Colonic mucosa (tissue), 4 donors: ENCODE results near the gene SLC24A3. TPM values are rescaled to one million over a fixed set of nuclear protein-coding genes. Genes with fewer than 3 reads are reported as not detected.

Experiments
- DNase-seq: peaks from one replicate; pipeline ENCODE4 v3.0.0-alpha.2; 2020
- H3K27ac ChIP-seq: fragments of 200-600 bp; one replicate; pipeline ENCODE4 v1.8.0; 2021
- H3K27me3 ChIP-seq: fragments of 200-600 bp; one replicate; pipeline ENCODE4 v1.8.0; 2021
- H3K36me3 ChIP-seq: fragments of 200-600 bp; one replicate; pipeline ENCODE4 v1.8.0; 2021
- H3K4me1 ChIP-seq: fragments of 200-600 bp; one replicate; pipeline ENCODE4 v1.8.0; 2021; ENCODE audit warnings: mild to moderate bottlenecking
- H3K4me3 ChIP-seq: fragments of 200-600 bp; one replicate; pipeline ENCODE4 v1.8.0; 2021
- H3K9ac ChIP-seq, 2 donors: one replicate each; pipeline ENCODE4 v1.7.0; 2013; ENCODE audit warnings: control low read depth in 2 of 2, low read depth in 2 of 2, low read length in 2 of 2
- H3K9me3 ChIP-seq: fragments of 200-600 bp; one replicate; pipeline ENCODE4 v1.8.0; 2021
- CTCF ChIP-seq: fragments of 200-600 bp; IDR thresholded peaks from one replicate; pipeline ENCODE4 v1.8.0; 2022; ENCODE audit warnings: antibody characterized with exemption, mild to moderate bottlenecking
- intact Hi-C: fragments of 100-400 bp; cut with DNase I; formaldehyde crosslinking; loops from one replicate; pipeline ENCODE4 v1.14.1; 2022
- total RNA-seq, 2 donors: library from RNA; stranded (reverse); fragmentation: NEBNext Ultra II Directional in 1 of 2; extraction: Animal tissue kit (Norgen Biotek cat#: 25700) in 1 of 2; gene quantifications; one replicate each; pipeline ENCODE4 v1.2.1, GENCODE V29; 2021
- donor health status: healthy.
- donor health status: DM: no; HTN: no; CAD: no.
- donor health status: DM: no; HTN: no; CAD: no.

SLC24A3 gene
- total RNA-seq, 2 donors from 2014 or later, result 3.6 to 6.6 TPM

DNA sequence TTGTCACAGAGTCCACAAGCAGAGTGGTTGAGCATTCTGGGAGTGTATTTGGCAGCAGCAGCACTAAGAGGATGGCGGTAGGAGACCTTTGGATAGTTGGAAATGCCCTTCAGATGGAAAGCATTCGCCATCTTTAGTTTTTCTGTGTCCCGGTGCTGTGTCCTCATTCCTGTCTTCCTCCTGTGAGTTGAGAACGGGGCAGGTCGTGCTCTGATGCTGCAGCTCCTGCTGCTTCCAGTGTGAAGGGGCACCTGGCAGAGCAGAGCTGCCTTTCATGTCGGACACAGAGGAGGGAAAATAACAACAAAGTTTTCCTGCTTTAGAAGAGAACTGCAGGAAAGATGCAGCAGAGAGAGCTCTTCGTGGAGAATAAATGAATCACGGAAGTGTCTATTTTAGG is 194.8 kb downstream of the SLC24A3 start:
- H3K9me3 ChIP-seq, result no peaks in the 10 kb centered on the region
- intact Hi-C loops, result no loop called here
- DNase-seq, result no peak
- H3K27me3 ChIP-seq, result no peaks in the 10 kb centered on the region
- no peak for TF ChIP-seq CTCF
- no peak overlapping the region for H3K4me3 ChIP-seq
- no peak overlapping the region for H3K9ac ChIP-seq
- H3K4me1 ChIP-seq, result no peaks in the 10 kb centered on the region
- H3K27ac ChIP-seq, result no peak overlapping the region
- no peaks in the 10 kb centered on the region for H3K36me3 ChIP-seq

GRCh38 chr20:19407736-19408135 is 195.3 kb downstream of the SLC24A3 start:
- no peaks in the 10 kb centered on the region for H3K9me3 ChIP-seq
- no peak for TF ChIP-seq CTCF
- H3K36me3 ChIP-seq, result no peaks in the 10 kb centered on the region
- H3K27me3 ChIP-seq, result no peaks in the 10 kb centered on the region
- H3K27ac ChIP-seq, result no peak overlapping the region
- no peaks in the 10 kb centered on the region for H3K4me1 ChIP-seq
- H3K4me3 ChIP-seq, result no peak overlapping the region
- no peak overlapping the region for H3K9ac ChIP-seq
- intact Hi-C loops, result no loop called here
- no peak for DNase-seq

- H3K4me3 ChIP-seq, result no peak overlapping the region
- H3K9me3 ChIP-seq, result no peaks in the 10 kb centered on the region
- no peak for DNase-seq
- no peak for TF ChIP-seq CTCF
- H3K27me3 ChIP-seq, result no peaks in the 10 kb centered on the region
- no peaks in the 10 kb centered on the region for H3K36me3 ChIP-seq
- no peak overlapping the region for H3K9ac ChIP-seq
- H3K27ac ChIP-seq, result no peak overlapping the region
- no peaks in the 10 kb centered on the region for H3K4me1 ChIP-seq
- intact Hi-C loops, result no loop called here
Observed at GRCh38 chr20:19408971-19409370, 196.5 kb downstream of the SLC24A3 start.

DNA sequence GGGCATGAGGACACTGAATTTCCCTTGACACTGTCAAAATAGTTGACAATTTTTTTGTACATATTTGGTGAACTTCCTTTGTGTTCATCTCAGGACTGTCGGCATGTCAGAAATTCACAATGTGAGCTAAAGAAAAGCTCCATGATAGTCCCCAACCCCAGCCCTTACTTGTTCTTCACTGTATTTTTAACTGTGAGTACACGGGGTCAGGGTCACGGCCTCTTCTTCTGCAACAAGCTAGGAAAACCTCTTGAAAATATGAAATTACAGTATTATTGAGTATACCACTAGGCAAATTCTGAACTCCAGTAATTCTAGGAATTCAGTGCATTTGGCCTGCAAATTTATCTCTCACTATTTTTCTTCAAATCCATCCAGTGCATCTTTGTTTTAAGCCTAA is 199.4 kb downstream of the SLC24A3 start:
- Histone ChIP-seq H3K9me3 (no peaks in the 10 kb centered on the region), H3K9ac (no peak overlapping the region), H3K27me3 (no peaks in the 10 kb centered on the region), H3K36me3 (no peaks in the 10 kb centered on the region), H3K27ac (no peak overlapping the region), H3K4me3 (no peak overlapping the region), H3K4me1 (no peaks in the 10 kb centered on the region)
- no peak for DNase-seq
- TF ChIP-seq CTCF, result no peak
- intact Hi-C loops, result no loop called here

- H3K27me3 ChIP-seq, result no peaks in the 10 kb centered on the region
- DNase-seq, result no peak
- no peak for TF ChIP-seq CTCF
- no peaks in the 10 kb centered on the region for H3K4me1 ChIP-seq
- H3K27ac ChIP-seq, result no peak overlapping the region
- H3K4me3 ChIP-seq, result no peak overlapping the region
- intact Hi-C loops, result no loop called here
- H3K36me3 ChIP-seq, result no peaks in the 10 kb centered on the region
- no peak overlapping the region for H3K9ac ChIP-seq
- no peaks in the 10 kb centered on the region for H3K9me3 ChIP-seq
Observed at GRCh38 chr20:19412254-19412653, 199.8 kb downstream of the SLC24A3 start.

GRCh38 chr20:19414600-19414999 is 202.2 kb downstream of the SLC24A3 start:
- intact Hi-C loops, result no loop called here
- DNase-seq, result no peak

More at GRCh38 chr20:19414600-19414999, 202.2 kb downstream of the SLC24A3 start:
- Histone ChIP-seq H3K4me3 (no peak overlapping the region), H3K4me1 (no peaks in the 10 kb centered on the region), H3K27me3 (no peaks in the 10 kb centered on the region), H3K36me3 (no peaks in the 10 kb centered on the region), H3K9ac (no peak overlapping the region), H3K9me3 (no peaks in the 10 kb centered on the region), H3K27ac (no peak overlapping the region)
- no peak for TF ChIP-seq CTCF
